Thyroid gland (tissue), 4 donors: ENCODE data around the gene ASH1L. TPM values are rescaled to one million over a fixed set of nuclear protein-coding genes. Genes with fewer than 3 reads are reported as not detected.

Experiments used
- DNase-seq, 2 donors: peaks; one replicate each; pipeline ENCODE4 v3.0.0-alpha.2; 2019
- H3K27ac ChIP-seq, 3 donors: fragments of 200-600 bp; sonication (generic); 1 replicate in 2 of 3; 2 replicates in 1 of 3; pipeline ENCODE4 v1.5.1; 2016 to 2019; ENCODE audit warnings: mild to moderate bottlenecking in 1 of 3, moderate library complexity in 1 of 3
- H3K27me3 ChIP-seq: fragments of 200-600 bp; sonication (generic); one replicate; pipeline ENCODE4 v1.5.1; 2019
- H3K36me3 ChIP-seq, 2 donors: fragments of 200-600 bp; sonication (generic); one replicate each; pipeline ENCODE4 v1.5.1; 2016 to 2019
- H3K4me1 ChIP-seq, 2 donors: fragments of 200-600 bp; sonication (generic); one replicate each; pipeline ENCODE4 v1.5.1; 2017 to 2019
- H3K4me3 ChIP-seq, 3 donors: fragments of 200-600 bp; sonication (generic); replicated peaks in 1 of 3; 1 replicate in 2 of 3; 2 replicates in 1 of 3; pipeline ENCODE4 v1.5.1; 2016; ENCODE audit warnings: mild to moderate bottlenecking in 1 of 3
- H3K9me3 ChIP-seq: fragments of 200-600 bp; sonication (generic); one replicate; pipeline ENCODE4 v1.5.1; 2017
- POLR2A ChIP-seq, 2 donors: fragments of 450-650 bp; IDR thresholded peaks; one replicate each; pipeline ENCODE4 v1.6.1; 2017; ENCODE audit warnings: antibody characterized with exemption in 2 of 2, mild to moderate bottlenecking in 2 of 2, moderate library complexity in 1 of 2
- WGBS, 2 donors: methylation state at CpG; one replicate each; pipeline ENCODE4 v1.1.5; 2017; 5-methylcytosine and 5-hydroxymethylcytosine counted together
- intact Hi-C: fragments of 100-400 bp; cut with DNase I; formaldehyde crosslinking; loops from one replicate; pipeline ENCODE4 v1.15.1; 2023
- total RNA-seq, 4 donors: library from RNA; depleted of rRNA; stranded (reverse); fragments of >200 nt; gene quantifications; one replicate each; pipeline ENCODE4 v1.2.3, GENCODE V29; 2016
- TF ChIP-seq, protein P1 (sequence below), 6 experiments: fragments of 200-600 bp in 3 of 6; fragments of 450-650 bp in 3 of 6; sonication (generic) in 3 of 6; IDR thresholded peaks; one replicate each; pipeline ENCODE4 v1.5.1; 2016 to 2019; ENCODE audit warnings: antibody characterized with exemption in 6 of 6, mild to moderate bottlenecking in 2 of 6, inconsistent platforms in 1 of 6, moderate library complexity in 1 of 6

Gene ASH1L
- total RNA-seq, 4 donors from 2014 or later, result 68.1 to 120 (median 85.2) TPM

GRCh38 chr1:155463865-155464650 is 98.5 kb downstream of the ASH1L start:
- no peaks in the 10 kb centered on the region for H3K36me3 ChIP-seq

GRCh38 chr1:155458111-155458510 is 104.5 kb downstream of the ASH1L start:
- intact Hi-C loops, result no loop called here
- H3K27ac ChIP-seq, result no peak overlapping the region

More at GRCh38 chr1:155463865-155464650, 98.5 kb downstream of the ASH1L start:
- DNase-seq, result no peak
- H3K9me3 ChIP-seq, result no peaks in the 10 kb centered on the region
- intact Hi-C loops, result no loop called here
- H3K4me3 ChIP-seq, result no peak overlapping the region
- TF ChIP-seq, protein P1, sequence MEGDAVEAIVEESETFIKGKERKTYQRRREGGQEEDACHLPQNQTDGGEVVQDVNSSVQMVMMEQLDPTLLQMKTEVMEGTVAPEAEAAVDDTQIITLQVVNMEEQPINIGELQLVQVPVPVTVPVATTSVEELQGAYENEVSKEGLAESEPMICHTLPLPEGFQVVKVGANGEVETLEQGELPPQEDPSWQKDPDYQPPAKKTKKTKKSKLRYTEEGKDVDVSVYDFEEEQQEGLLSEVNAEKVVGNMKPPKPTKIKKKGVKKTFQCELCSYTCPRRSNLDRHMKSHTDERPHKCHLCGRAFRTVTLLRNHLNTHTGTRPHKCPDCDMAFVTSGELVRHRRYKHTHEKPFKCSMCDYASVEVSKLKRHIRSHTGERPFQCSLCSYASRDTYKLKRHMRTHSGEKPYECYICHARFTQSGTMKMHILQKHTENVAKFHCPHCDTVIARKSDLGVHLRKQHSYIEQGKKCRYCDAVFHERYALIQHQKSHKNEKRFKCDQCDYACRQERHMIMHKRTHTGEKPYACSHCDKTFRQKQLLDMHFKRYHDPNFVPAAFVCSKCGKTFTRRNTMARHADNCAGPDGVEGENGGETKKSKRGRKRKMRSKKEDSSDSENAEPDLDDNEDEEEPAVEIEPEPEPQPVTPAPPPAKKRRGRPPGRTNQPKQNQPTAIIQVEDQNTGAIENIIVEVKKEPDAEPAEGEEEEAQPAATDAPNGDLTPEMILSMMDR (IDR thresholded peaks at IDR 0.05), result no peak
- no peak overlapping the region for H3K27ac ChIP-seq
- H3K4me1 ChIP-seq, result peaks cover 12 to 14% of the 10 kb centered on the region in 2 donors
- 89 to 92% methylated on average over 5 of the region's 5 CpGs for WGBS, 2 donors
- H3K27me3 ChIP-seq, result no peaks in the 10 kb centered on the region

DNA sequence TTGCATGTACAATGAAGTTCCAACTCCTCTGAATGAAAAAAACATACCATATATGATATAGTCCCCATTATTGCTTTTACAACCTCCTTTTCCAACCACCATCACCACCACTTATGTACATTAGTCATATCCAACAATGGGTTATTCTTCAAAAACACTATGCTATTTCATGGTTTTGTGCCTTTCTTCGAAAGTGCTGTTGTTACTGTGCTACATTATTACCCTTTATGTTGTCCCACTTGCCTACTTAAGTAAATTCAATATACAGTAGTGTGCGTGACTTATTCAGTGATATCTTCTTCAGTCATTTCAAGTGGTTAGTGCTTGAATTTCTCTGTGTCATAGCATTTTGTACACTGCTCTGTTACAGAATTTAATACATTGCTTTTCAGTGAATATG is 105.3 kb downstream of the ASH1L start:
- Histone ChIP-seq H3K4me3 (no peak overlapping the region), H3K4me1 (no peaks in the 10 kb centered on the region), H3K27ac (no peak overlapping the region), H3K27me3 (no peaks in the 10 kb centered on the region), H3K36me3 (no peaks in the 10 kb centered on the region), H3K9me3 (no peaks in the 10 kb centered on the region)
- DNase-seq, result no peak
- WGBS, 2 donors, result 89 to 90% methylated on average over 2 of the region's 2 CpGs
- no peak for TF ChIP-seq POLR2A (IDR thresholded peaks at IDR 0.05)
- TF ChIP-seq, protein P1 (IDR thresholded peaks at IDR 0.05), result no peak
- intact Hi-C loops, result no loop called here

More at GRCh38 chr1:155458111-155458510, 104.5 kb downstream of the ASH1L start:
- DNase-seq, result no peak
- Histone ChIP-seq H3K36me3 (no peaks in the 10 kb centered on the region), H3K4me1 (no peaks in the 10 kb centered on the region), H3K27me3 (no peaks in the 10 kb centered on the region), H3K9me3 (no peaks in the 10 kb centered on the region), H3K4me3 (no peak overlapping the region)
- WGBS, 2 donors, result 96 to 97% methylated on average over 4 of the region's 4 CpGs
- TF ChIP-seq, protein P1 (IDR thresholded peaks at IDR 0.05), result no peak
- no peak for TF ChIP-seq POLR2A (IDR thresholded peaks at IDR 0.05)

DNA sequence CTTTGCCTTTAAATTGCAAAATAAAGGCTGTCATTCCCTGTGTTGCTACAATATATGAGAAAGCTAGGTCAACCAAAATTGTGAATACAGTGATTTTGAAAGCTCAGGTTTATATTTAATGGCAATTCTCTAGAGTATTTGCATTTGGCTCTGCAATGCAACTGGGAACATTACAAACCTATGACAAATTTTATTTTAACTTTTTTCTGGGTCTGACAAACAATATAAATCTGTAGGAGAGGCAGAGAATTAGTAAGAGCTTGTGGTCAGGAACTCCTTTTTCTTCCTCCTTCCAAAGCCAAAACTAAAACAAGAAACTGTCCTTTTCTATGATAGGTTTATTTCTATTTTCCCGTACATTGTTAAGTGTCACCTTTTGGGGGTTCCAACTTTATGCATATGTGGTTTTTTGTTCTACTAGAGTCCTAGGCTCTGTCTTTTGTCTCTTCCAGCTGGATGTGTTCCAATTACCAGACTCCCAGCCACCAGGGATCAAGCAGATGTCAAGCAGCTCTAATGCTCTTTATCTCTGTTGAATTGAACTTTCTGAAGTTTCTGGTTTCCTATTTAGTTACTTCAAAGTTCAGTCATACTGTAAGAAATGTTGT is 106.9 kb downstream of the ASH1L start:
- H3K36me3 ChIP-seq, result peaks cover 0 to 3% of the 10 kb centered on the region in 2 donors
- TF ChIP-seq, protein P1 (IDR thresholded peaks at IDR 0.05), result no peak
- TF ChIP-seq POLR2A (IDR thresholded peaks at IDR 0.05), result no peak
- no peak overlapping the region for H3K4me3 ChIP-seq

DNA sequence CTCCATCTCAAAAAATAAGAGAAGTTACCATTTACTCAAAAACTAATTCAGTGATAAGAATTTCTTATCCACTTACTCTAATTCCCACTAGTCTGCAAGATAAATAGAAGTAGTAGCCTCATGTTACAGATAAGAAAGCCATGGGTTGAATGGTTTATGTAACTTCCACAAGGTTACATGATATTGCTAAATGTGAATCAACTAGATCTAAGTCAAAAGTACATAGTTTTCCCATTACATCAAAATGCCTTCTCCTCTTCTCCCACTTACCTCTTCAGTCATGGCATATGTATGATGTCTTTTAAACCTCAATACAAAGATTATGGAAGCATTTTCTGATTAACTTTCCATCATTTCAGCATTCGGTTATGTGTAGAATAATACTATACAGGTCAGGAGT is 108.5 kb downstream of the ASH1L start:
- no peak for DNase-seq
- TF ChIP-seq, protein P1 (IDR thresholded peaks at IDR 0.05), result no peak
- no peak for TF ChIP-seq POLR2A (IDR thresholded peaks at IDR 0.05)
- 94 to 95% methylated on average over 1 of the region's 1 CpG for WGBS, 2 donors
- Histone ChIP-seq H3K4me3 (no peak overlapping the region), H3K27me3 (no peaks in the 10 kb centered on the region), H3K4me1 (no peaks in the 10 kb centered on the region), H3K36me3 (peaks cover 0 to 3% of the 10 kb centered on the region in 2 donors), H3K9me3 (no peaks in the 10 kb centered on the region), H3K27ac (no peak overlapping the region)
- intact Hi-C loops, result no loop called here

More for the DNA sequence above, 106.9 kb downstream of the ASH1L start:
- intact Hi-C loops, result no loop called here
- H3K27me3 ChIP-seq, result no peaks in the 10 kb centered on the region
- H3K27ac ChIP-seq, result no peak overlapping the region
- H3K4me1 ChIP-seq, result no peaks in the 10 kb centered on the region
- no peaks in the 10 kb centered on the region for H3K9me3 ChIP-seq
- 60 to 65% methylated on average over 1 of the region's 1 CpG for WGBS, 2 donors
- DNase-seq, result no peak
